Stimulated activated CD4-positive, alpha-beta T cell treated with anti-CD3 and anti-CD28 coated beads, Interleukin-15, amount 100 ng/mL, for 24 hours (primary cell): ENCODE measurements around the gene C5.
A peak's percentile ranks its signal among the peaks of the same experiment; 100 is the strongest.
"Not testable (repeated sequence)": the region's sequence is repeated elsewhere in the genome, so short reads cannot be mapped to it uniquely, and the experiment has no call there.

Experiments
- DNase-seq: peaks from one replicate; pipeline ENCODE4 v3.0.0-alpha.2; 2020

C5 gene

GRCh38 chr9:121048175-121048574 is 1.9 kb downstream of the C5 start:
- DNase-seq, result no peak

DNA sequence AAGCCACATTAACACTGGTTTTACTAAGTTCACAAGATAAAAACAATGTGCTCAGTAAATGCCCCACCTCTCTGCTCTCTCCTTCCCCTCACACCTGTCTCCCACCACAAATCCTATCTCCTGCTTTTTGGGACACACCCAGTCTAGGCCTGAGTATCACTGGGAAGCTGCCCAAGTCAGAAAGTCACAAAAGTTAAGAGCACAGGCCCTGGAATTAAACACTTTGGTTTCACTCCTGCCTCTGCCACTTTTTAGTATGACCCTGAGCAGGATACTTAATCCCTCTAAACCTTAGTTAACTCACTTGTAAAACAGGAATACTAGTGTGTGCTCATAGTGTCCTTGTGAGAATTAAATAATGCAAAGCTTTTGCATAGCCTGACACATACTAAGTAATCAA is 11.3 kb downstream of the C5 start:
- DNase-seq, result no peak

DNA sequence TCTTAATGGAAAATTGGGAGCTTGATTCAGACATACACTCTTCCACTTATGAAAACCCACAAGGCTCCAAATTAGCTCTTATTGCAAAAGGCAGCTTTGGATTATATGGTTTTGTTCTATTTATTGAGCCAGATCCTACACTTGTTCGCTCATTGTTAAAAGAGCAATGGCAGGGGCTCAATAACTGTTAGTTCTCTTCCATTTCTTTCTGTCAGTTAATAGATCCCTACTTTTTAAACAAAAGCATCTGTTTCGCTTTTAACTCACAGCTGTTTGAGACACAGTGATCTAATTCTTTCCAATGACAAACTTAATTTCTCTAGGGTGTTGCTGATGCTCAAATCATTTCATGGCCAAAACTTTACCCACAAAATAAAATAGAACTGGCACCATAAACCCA is 11.7 kb downstream of the C5 start:
- no peak for DNase-seq

GRCh38 chr9:121035717-121036116 is 14.4 kb downstream of the C5 start:
- not testable (repeated sequence) for DNase-seq

- no peak for DNase-seq
These were observed 15.5 kb downstream of the C5 start for GRCh38 chr9:121034529-121034928.

- no peak for DNase-seq
These were observed 20.6 kb downstream of the C5 start for GRCh38 chr9:121029469-121029868.

DNA sequence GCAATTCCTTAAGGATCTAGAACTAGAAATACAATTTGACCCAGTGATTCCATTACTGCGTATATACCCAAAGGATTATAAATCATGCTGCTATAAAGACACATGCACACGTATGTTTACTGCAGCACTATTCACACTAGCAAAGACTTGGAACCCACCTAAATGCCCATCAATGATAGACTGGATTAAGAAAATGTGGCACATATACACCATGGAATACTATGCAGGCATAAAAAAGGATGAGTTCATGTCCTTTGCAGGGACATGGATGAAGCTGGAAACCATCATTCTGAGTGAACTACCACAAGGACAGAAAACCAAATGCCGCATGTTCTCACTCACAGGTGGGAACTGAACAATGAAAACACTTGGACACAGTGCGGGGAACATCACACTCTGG is 21.8 kb downstream of the C5 start:
- DNase-seq, result not testable (repeated sequence)

- DNase-seq, result no peak
These were observed 23.3 kb downstream of the C5 start for GRCh38 chr9:121026768-121027167.

GRCh38 chr9:121026260-121026691 is 23.8 kb downstream of the C5 start:
- DNase-seq, result no peak

DNA sequence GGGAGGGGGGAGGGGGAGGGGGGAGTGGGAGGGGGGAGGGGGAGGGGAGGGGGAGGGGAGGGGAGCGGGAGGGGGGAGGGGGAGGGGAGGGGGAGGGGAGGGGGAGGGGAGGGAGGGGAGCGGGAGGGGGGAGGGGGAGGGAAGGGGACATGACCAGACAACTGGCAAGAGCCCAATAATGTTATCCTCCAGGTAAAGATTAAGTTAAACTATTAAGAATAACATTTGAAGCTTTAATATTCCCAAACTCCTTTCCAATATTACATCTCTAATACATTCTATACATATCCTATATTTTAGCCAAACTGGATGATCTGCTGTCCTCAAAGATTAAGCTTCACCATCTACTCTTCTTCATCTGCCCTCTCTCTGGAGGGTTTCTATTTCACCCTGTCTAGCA is 25.8 kb downstream of the C5 start:
- no peak for DNase-seq

- no peak for DNase-seq
These were observed 27.0 kb downstream of the C5 start for GRCh38 chr9:121023064-121023463.

DNA sequence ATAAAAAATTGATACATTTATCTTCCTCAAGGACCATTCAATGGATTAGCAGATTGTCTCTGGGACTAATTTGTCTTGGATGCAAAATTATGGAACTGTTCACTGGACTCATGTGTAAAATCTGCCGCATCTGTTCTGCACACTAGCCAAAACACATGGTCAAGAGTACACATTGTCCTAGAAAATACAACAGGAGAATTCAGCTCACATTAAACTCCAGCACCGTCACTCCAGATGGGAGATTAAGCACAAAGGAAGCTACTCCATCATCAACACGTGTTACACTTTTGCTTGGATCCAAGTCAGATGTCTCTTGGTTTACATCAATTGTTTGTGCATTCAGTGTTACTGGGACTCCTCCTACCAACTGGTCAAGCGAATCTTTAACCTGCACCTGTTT is 28.8 kb downstream of the C5 start:
- no peak for DNase-seq

- no peak for DNase-seq
These were observed 30.8 kb downstream of the C5 start for GRCh38 chr9:121019273-121019672.

- DNase-seq, result no peak
These were observed 36.2 kb downstream of the C5 start for GRCh38 chr9:121013911-121014310.

DNA sequence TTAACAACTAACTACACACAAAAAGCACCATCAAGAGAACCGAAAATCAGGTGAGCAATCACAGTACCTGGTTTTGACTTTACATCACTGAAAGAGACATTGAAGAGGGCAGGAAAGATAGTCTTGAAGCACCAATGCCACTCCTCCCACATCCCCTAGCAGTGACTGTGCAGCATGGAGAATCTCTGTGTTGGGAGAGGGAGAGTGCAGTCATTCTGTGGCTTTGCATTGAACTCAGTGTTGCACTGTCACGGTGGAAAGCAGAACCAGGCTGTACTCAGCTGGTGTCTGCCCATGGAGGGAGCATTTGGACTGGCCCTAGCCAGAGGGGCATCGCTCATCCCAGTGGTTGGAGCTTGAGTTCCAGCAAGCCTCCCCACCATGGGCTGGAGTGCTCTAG is 40.4 kb downstream of the C5 start:
- peak; percentile 1 for DNase-seq

DNA sequence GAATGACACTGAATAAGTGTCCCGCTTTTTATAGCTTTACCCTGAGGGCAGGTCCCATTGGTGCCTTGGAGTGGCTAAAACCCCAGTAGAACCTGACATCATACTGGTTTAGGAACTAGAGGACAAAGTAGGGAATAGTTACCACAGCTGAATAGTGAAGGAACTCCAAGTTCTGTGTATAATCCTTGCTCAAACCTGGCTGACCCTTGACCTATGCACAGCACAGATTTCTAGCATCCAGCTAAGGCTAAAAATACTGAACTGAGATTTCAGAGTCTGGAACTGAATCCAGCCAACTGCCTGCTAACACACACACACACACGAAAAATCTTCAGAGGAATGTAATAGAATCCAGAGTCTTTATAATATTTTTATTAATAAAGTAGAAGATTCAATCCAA is 50.8 kb downstream of the C5 start:
- no peak for DNase-seq

GRCh38 chr9:120998111-120998510 is 52.0 kb downstream of the C5 start:
- no peak for DNase-seq

DNA sequence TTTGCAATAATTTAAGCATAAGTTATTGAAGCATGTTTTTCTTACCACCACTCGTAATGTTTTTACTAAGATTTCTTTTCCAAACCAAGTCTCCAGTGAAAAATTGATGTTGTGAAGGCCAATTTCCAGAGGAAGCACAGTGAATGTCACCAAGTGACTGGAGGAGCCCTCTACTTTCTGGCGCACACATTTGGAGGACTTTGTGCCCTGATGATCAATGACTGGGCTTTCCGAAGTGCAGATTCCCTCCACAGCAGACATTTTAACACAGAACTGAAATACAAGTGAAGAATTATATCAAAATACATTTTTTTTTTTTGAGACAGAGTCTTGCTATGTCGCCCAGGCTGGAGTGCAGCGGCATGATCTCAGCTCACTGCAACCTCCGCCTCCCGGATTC is 52.6 kb downstream of the C5 start:
- no peak for DNase-seq

- no peak for DNase-seq
These were observed 53.7 kb downstream of the C5 start for GRCh38 chr9:120996409-120996808.

- no peak for DNase-seq
These were observed 61.0 kb downstream of the C5 start for GRCh38 chr9:120989065-120989464.

DNA sequence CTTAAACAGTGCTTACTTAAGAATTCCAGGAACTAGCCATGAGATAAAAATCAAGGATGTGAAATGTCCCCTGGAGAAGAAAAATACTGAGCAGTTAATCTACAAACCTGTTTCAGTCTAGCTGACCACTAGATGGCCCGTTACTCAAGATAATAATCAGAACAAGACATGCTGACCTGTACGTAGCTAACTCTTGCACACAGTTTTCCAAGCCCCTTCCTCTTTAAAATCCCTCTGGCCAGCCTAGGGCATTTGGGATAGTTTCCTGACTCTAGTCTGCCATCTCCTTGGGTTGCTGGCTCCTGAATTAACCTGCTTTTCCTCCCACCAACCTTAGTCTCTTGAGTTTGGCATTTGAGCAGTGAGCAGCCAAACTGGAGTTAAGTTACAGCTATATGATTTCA is 64.3 kb downstream of the C5 start:
- no peak for DNase-seq

- DNase-seq, result no peak
These were observed 66.7 kb downstream of the C5 start for GRCh38 chr9:120983259-120983837.

- no peak for DNase-seq
These were observed 67.2 kb downstream of the C5 start for GRCh38 chr9:120982836-120983235.

- DNase-seq, result no peak
These were observed 69.1 kb downstream of the C5 start for GRCh38 chr9:120980951-120981350.

DNA sequence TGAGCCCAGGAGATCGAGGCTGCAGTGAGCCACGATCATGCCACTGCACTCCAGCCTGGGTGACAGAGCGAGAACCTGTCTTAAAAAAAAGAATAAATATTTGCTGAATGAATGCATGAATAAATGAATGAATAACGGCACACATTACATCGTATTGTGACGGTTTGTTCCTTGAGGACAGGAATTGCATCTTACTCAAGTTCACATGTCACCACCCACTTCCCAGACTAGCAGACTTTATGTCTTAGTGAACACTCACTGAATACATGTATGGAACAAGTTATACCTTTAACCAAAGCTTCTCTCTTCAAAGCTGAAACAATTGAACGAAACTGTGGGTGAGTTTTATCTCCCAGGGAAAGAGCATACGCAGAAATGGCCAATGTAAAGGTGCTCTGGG is 70.3 kb downstream of the C5 start:
- no peak for DNase-seq

- no peak for DNase-seq
These were observed 71.1 kb downstream of the C5 start for GRCh38 chr9:120978987-120979386.
